ENCODE measurements around the gene UHRF1. TPM values are rescaled to one million over a fixed set of nuclear protein-coding genes. Genes with fewer than 3 reads are reported as not detected.

Gene UHRF1
- total and polyA plus RNA-seq, 2 donors from 2014 or later = 0.19 to 3.1 TPM

- H3K4me1 ChIP-seq (ENCODE audit: control insufficient read depth in 2 of 3, insufficient read depth in 2 of 3, low read depth in 1 of 3, low read length in 3 of 3) = peaks cover 0 to 15% (median 13%) of the 10 kb centered on the region in 3 donors
- intact Hi-C loops (cut with DNase I) = loop anchor here (5.0 kb wide), 1 partner anchor 35 kb away; no protein-coding TSS in a partner anchor
Measured at GRCh38 chr19:4911786-4912672, 2.7 kb downstream of the UHRF1 start.

GRCh38 chr19:4913996-4914735, 4.9 kb downstream of the UHRF1 start:
- FAIRE-seq = no peak
- Histone ChIP-seq H3K9me3 (ENCODE audit: control insufficient read depth in 2 of 3, insufficient read depth in 1 of 3, low read length in 3 of 3) (no peaks in the 10 kb centered on the region), H3K4me3 (ENCODE audit: low read length in 3 of 3) (no peak overlapping the region)

More at GRCh38 chr19:4911786-4912672, 2.7 kb downstream of the UHRF1 start:
- no peak overlapping the region for H3K27ac ChIP-seq (ENCODE audit: low read depth in 2 of 2, low read length in 2 of 2)
- no peaks in the 10 kb centered on the region for H3K36me3 ChIP-seq (ENCODE audit: control insufficient read depth in 2 of 3, insufficient read depth in 3 of 3, low read length in 3 of 3)
- no peak for FAIRE-seq
- peak overlapping the region in 1 of 3 donors; percentile 58 for H3K9ac ChIP-seq (ENCODE audit: low read length in 3 of 3)
- H3K9me3 ChIP-seq (ENCODE audit: control insufficient read depth in 2 of 3, insufficient read depth in 1 of 3, low read length in 3 of 3) = no peaks in the 10 kb centered on the region
- peak; percentile 75 to 94 (median 81) for DNase-seq
- H3K27me3 ChIP-seq (ENCODE audit: control insufficient read depth, insufficient read depth, low read length) = no peaks in the 10 kb centered on the region
- peak; percentile 65 for TF ChIP-seq CTCF (IDR thresholded peaks at IDR 0.05; ENCODE audit: borderline replicate concordance, extremely low read depth, insufficient read depth)
- H3K4me3 ChIP-seq (ENCODE audit: low read length in 3 of 3) = peak overlapping the region in 2 of 3 donors; percentile 2 to 37

More at GRCh38 chr19:4913996-4914735, 4.9 kb downstream of the UHRF1 start:
- DNase-seq = no peak
- TF ChIP-seq CTCF (IDR thresholded peaks at IDR 0.05; ENCODE audit: borderline replicate concordance, extremely low read depth, insufficient read depth) = no peak
- Histone ChIP-seq H3K4me1 (ENCODE audit: control insufficient read depth in 2 of 3, insufficient read depth in 2 of 3, low read depth in 1 of 3, low read length in 3 of 3) (peaks cover 0 to 15% (median 13%) of the 10 kb centered on the region in 3 donors), H3K27me3 (ENCODE audit: control insufficient read depth, insufficient read depth, low read length) (no peaks in the 10 kb centered on the region), H3K9ac (ENCODE audit: low read length in 3 of 3) (no peak overlapping the region), H3K36me3 (ENCODE audit: control insufficient read depth in 2 of 3, insufficient read depth in 3 of 3, low read length in 3 of 3) (no peaks in the 10 kb centered on the region), H3K27ac (ENCODE audit: low read depth in 2 of 2, low read length in 2 of 2) (no peak overlapping the region)
- intact Hi-C loops (cut with DNase I) = loop anchor here (5.0 kb wide), 1 partner anchor 37 kb away; no protein-coding TSS in a partner anchor
